ENCODE data around the gene ST3GAL4.

- TF ChIP-seq TAF1 (IDR thresholded peaks at IDR 0.05; ENCODE audit: borderline replicate concordance, low read depth, low read length) (no peak), POLR2AphosphoS5 (IDR thresholded peaks at IDR 0.05; ENCODE audit: low read depth, low read length) (no peak)
These were observed 83.2 kb downstream of the ST3GAL4 start for GRCh38 chr11:126438691-126439090.

All from GM12892 (cell line).